Iris pigment epithelial cell (primary cell): ENCODE data around the gene SUN2.
A peak's percentile ranks its signal among the peaks of the same experiment; 100 is the strongest.
"Not testable (repeated sequence)": the region's sequence is repeated elsewhere in the genome, so short reads cannot be mapped to it uniquely, and the experiment has no call there.

Source experiments
- DNase-seq: peaks from one replicate; pipeline ENCODE4 v3.0.0-alpha.2; 2011; ENCODE audit warnings: low read depth

The SUN2 gene, protein sequence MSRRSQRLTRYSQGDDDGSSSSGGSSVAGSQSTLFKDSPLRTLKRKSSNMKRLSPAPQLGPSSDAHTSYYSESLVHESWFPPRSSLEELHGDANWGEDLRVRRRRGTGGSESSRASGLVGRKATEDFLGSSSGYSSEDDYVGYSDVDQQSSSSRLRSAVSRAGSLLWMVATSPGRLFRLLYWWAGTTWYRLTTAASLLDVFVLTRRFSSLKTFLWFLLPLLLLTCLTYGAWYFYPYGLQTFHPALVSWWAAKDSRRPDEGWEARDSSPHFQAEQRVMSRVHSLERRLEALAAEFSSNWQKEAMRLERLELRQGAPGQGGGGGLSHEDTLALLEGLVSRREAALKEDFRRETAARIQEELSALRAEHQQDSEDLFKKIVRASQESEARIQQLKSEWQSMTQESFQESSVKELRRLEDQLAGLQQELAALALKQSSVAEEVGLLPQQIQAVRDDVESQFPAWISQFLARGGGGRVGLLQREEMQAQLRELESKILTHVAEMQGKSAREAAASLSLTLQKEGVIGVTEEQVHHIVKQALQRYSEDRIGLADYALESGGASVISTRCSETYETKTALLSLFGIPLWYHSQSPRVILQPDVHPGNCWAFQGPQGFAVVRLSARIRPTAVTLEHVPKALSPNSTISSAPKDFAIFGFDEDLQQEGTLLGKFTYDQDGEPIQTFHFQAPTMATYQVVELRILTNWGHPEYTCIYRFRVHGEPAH

DNA sequence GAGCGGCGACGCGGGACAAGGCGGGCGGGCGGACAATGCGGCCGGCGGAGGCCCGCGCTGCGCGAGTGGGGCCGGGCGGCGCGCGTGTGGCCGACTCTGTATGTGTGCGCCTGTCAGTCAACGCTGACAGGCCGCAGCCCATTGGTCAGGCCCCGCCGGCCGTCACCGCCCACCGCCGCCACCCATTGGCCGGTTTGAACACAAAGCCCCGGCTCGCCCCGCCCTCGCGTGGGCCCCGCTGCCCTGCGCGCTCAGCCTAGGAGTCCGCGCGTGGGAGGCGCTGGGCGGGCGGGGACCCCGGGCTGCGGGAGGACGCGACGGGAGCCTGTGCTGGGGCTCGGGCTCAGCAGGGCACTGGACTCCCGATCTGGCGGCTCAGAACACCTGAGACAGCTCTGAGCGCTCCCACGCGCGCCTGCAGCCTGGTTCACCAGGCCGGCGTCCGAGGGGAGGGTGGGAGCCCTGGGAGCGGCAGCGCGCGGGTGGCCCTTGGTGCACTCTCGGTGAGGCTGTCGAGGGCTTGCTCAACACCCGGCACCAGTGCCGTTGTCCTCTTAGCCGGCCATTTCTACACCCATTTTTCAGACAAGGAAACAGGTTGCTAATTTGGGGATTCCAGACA lies at the start of gene SUN2:
Gene SUN2 (minus strand): TSS at position 88 of the 622 bp plus-strand sequence. CDS start 3,370 bp downstream, outside the sequence.
- DNase-seq, result peak; percentile 83

- DNase-seq, result not testable (repeated sequence)
Observed at GRCh38 chr22:38805041-38805593, 49.3 kb upstream of the SUN2 start.

DNA sequence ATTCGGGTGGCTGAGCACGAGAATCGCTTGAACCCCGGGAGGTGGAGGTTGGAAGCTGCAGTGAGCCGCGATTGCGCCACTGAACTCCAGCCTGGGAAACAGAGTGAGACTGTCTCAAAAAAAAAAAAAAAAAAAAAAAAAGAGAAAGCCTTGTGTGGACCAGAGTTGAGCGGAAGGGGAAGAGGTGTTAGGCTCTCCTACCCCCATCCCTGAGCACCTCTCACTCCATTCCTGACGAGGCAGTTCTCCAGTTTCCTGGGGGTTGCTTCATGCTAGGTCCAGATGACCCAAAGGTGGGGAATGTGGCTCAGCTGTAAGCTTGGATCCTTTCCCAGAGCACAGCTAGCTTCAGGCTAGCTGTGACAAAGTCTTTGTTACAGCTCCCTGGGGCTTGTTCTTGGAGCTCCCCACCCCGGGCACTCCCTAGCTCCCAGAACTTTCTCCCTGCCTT lies 46.9 kb upstream of the SUN2 start:
- peak; percentile 96 for DNase-seq

- no peak for DNase-seq
Observed at GRCh38 chr22:38799265-38800002, 43.6 kb upstream of the SUN2 start.

- no peak for DNase-seq
Observed at GRCh38 chr22:38798496-38798895, 42.7 kb upstream of the SUN2 start.

- peak; percentile 8 for DNase-seq
Observed at GRCh38 chr22:38796262-38796957, 40.6 kb upstream of the SUN2 start.

DNA sequence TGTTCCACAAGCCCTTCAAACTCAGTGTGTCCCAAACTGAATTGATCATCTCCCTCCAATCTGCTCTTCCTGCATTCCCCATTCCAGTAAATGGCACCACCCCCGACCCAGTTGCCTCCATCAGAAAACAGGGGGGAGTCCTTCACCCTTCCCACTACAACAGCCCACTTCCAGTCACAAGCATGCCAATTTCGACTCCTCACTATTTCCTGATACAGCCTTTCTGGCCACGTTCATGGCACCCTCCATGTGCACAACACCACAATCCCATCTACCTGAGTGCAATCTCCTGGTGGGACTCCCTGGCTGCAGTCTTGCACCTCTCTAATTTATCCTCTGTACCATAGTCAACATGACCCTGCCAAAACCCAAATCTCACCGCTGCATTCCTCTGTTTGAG lies 39.8 kb upstream of the SUN2 start:
- no peak for DNase-seq

- DNase-seq, result peak; percentile 98
Observed at GRCh38 chr22:38793721-38794466, 38.1 kb upstream of the SUN2 start, which contains the start of gene DNAL4. Gene DNAL4, minus strand, starts transcription at chr22:38794143. Its CDS starts 11,412 bp downstream, at chr22:38782731.

GRCh38 chr22:38793317-38793716 lies 37.5 kb upstream of the SUN2 start:
- DNase-seq, result no peak

DNA sequence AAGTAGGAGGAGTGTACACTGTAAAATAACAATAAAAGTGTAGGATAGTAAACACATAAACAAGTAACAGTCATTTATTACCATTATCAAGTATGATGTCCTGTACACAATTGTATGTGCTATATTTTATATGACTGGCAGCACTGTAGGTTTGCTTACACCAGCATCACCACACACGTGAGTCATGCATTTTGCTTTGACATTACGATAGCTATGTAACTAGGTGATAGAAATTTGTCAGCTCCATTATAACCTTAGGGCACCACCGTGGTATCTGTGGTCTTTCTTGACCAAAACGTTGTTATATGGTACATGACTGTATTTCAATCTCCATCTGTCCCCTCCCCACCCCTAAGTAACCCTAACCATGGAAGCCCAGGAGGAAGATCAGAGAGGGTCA lies 37.0 kb upstream of the SUN2 start:
- peak; percentile 50 for DNase-seq

- no peak for DNase-seq
Observed at GRCh38 chr22:38789606-38790005, 33.8 kb upstream of the SUN2 start.

DNA sequence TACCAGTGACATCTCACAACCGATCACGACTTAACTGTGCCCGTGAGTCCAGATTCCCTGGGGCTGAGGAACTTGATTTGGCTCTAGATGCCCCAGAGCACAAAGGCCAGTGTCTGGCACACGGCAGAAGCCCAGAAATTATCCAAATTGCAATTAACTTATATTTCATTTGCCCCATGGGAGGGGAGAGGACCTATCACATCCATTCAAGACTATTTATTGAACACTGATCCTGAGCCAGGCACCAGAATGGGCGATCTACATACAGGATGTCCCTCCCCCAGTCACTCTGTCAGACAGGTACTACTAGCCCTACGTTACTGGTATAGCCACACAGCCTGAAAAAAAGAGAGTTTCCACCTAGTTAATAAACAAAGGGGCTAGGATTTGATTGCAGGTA lies 33.0 kb upstream of the SUN2 start:
- DNase-seq, result no peak

DNA sequence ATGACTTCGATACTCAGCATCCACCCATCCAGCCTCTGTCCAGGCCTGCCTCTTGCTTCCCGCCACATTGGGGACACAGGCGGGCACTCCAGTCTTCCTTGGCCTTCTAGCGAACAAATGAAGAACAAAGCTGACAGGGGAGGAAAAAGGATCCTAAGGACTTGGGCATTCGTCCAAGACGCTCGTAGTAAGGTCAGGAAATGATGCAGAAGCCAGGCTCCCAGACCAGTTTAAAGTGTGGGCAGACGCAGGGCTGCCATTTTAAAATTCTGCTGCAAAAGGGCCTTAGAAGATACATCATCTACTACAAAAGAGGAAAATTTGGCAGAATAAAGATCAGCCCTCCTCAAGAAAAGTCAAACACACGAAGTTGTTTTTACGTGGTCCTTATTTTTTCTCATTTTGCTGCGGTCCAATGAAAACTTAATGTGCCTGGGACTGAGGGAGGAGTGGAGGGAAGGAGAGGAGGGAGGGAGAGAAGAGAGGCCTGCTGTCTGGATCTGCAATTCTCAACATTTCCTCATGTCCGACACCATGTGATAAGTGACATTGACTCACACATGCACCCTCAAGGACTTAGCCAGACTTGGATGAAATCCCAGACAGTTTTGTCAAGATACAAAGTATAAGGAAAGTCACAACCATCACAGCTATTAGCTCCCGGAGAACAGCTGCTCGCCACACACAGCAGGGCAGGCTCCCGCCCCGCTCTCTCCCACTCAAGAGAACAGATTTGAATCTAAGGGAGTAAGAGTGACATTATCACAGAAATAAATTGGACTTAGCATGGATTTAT lies 32.4 kb upstream of the SUN2 start:
- DNase-seq, result peak; percentile 91

DNA sequence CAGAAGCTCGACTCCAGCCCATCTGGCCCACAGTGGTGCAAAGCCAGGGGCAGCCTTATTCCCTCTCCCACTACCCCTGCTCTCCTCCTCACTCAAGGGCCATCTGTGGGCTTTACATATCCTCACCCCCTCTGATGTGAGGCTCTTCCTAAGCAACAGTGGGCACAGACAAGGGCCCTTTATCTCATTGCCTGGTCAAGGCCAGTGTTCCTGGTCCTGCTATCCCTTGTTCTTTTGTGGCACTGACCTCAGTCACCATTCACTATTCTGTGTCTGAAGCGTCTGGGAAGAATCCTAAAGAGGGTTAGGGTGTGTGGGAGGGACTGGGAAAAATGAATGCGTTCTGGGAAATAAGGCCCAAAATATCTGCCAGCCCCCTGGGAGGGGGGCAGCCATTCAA lies 30.8 kb upstream of the SUN2 start:
- DNase-seq, result no peak

DNA sequence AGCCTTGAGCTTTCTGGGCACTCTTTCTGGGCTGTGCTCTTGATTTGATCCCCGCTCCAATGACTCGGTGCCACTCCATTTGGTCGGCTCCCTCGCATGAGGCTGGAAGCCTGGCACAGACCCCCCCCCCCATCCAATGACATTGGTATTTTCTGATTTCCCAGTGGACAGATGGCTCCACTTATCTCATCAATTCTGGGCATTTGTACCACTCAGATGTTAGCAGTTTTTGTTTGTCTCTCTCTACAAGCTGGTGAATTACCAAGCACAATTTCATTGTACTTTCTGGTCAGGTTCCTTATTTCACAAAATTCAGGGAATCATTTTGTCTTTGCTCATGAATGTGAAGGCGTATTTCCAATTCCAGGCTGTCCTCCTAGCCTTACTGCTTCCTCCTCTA lies 29.1 kb upstream of the SUN2 start:
- DNase-seq, result no peak

DNA sequence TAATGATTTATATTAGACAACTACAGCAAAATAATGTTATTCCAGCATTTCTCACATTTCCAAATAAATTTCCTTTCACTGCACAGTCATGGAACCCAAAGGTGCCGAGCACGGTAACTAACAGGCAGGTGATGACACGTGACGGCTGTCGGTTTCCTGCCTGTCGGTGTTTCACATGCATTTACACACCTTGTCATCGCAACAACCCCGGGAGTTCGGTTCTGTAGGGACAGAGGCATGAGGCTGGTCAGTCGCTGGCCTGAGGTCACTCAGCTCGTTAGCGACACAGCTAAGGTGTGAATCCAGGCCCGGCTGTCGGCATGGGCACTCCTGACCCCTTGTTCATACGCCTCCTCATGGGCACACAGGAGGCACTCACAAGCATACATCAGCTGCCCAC lies 28.2 kb upstream of the SUN2 start:
- DNase-seq, result no peak

GRCh38 chr22:38783095-38783615 lies 27.4 kb upstream of the SUN2 start:
- no peak for DNase-seq

- peak; percentile 16 for DNase-seq
Observed at GRCh38 chr22:38782402-38783094, 26.8 kb upstream of the SUN2 start.

DNA sequence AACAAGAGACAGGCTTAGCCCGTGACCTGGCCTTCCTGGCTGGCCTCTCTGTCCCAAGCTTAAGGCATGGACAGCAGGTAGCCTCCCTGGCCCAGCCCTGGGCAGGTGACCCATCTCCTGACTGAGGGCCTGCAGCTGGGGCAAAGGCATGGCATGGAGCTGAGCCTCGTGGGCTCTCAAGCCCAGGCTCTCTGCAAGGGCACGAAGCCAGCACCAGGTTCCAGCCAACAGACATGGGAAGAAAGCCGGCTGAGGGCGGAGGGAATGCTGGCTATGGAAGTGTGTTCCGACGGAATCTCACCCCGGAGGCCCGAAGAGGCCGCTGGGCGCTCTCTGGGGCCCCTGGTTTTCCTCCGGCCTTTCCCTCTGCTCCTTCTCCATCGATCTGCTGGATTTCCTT lies 25.2 kb upstream of the SUN2 start:
- DNase-seq, result no peak
